BE2C (cell line): ENCODE results near the gene EPC2.

ENCODE experiments used
- DNase-seq: peaks from one replicate; pipeline ENCODE4 v3.0.0-alpha.2; 2020
- H3K27me3 ChIP-seq: fragments of 250-450 bp; sonication (Bioruptor Pico); 2 replicates; pipeline ENCODE4 v1.5.1; 2020; ENCODE audit warnings: mild to moderate bottlenecking
- H3K36me3 ChIP-seq: fragments of 250-450 bp; sonication (Bioruptor Pico); 2 replicates; pipeline ENCODE4 v1.5.1; 2020; ENCODE audit warnings: mild to moderate bottlenecking
- H3K4me1 ChIP-seq: fragments of 250-450 bp; sonication (Bioruptor Pico); 2 replicates; pipeline ENCODE4 v1.5.1; 2020
- H3K4me3 ChIP-seq: 2 replicates; pipeline ENCODE4 v1.5.1; 2011; ENCODE audit warnings: low read depth, low read length
- H3K9me3 ChIP-seq: fragments of 250-450 bp; sonication (Bioruptor Pico); 2 replicates; pipeline ENCODE4 v1.5.1; 2020
- CTCF ChIP-seq: IDR thresholded peaks from 2 replicates; pipeline ENCODE4 v1.5.1; 2012; ENCODE audit warnings: mild to moderate bottlenecking, low read depth, low read length

EPC2 gene

GRCh38 chr2:148794558-148794957 lies 150.0 kb downstream of the EPC2 start:
- Histone ChIP-seq H3K9me3 (no peaks in the 10 kb centered on the region), H3K27me3 (no peaks in the 10 kb centered on the region), H3K36me3 (no peaks in the 10 kb centered on the region), H3K4me3 (no peak overlapping the region), H3K4me1 (no peaks in the 10 kb centered on the region)
- TF ChIP-seq CTCF, result no peak
- DNase-seq, result no peak

- TF ChIP-seq CTCF, result no peak
- Histone ChIP-seq H3K36me3 (no peaks in the 10 kb centered on the region), H3K4me1 (no peaks in the 10 kb centered on the region), H3K27me3 (no peaks in the 10 kb centered on the region), H3K4me3 (no peak overlapping the region), H3K9me3 (no peaks in the 10 kb centered on the region)
- DNase-seq, result no peak
Measured at GRCh38 chr2:148796735-148797512, 152.4 kb downstream of the EPC2 start.

- Histone ChIP-seq H3K9me3 (no peaks in the 10 kb centered on the region), H3K36me3 (no peaks in the 10 kb centered on the region), H3K27me3 (no peaks in the 10 kb centered on the region), H3K4me3 (no peak overlapping the region), H3K4me1 (no peaks in the 10 kb centered on the region)
- no peak for TF ChIP-seq CTCF
- no peak for DNase-seq
Measured at GRCh38 chr2:148802448-148803220, 158.1 kb downstream of the EPC2 start.

GRCh38 chr2:148810081-148810480 lies 165.5 kb downstream of the EPC2 start:
- no peak for DNase-seq
- Histone ChIP-seq H3K4me1 (no peaks in the 10 kb centered on the region), H3K27me3 (no peaks in the 10 kb centered on the region), H3K36me3 (no peaks in the 10 kb centered on the region), H3K4me3 (no peak overlapping the region), H3K9me3 (no peaks in the 10 kb centered on the region)
- no peak for TF ChIP-seq CTCF

- DNase-seq, result peak; percentile 21
- Histone ChIP-seq H3K27me3 (no peaks in the 10 kb centered on the region), H3K4me1 (no peaks in the 10 kb centered on the region)
Measured at GRCh38 chr2:148812306-148812705, 167.8 kb downstream of the EPC2 start.

More at GRCh38 chr2:148812306-148812705, 167.8 kb downstream of the EPC2 start:
- no peak for TF ChIP-seq CTCF
- H3K4me3 ChIP-seq, result no peak overlapping the region
- H3K9me3 ChIP-seq, result no peaks in the 10 kb centered on the region
- no peaks in the 10 kb centered on the region for H3K36me3 ChIP-seq
